GM12875 (cell line): ENCODE results near the gene WDR37.

Experiments used
- H3K4me3 ChIP-seq: one replicate; pipeline ENCODE4 v1.5.1; 2011; ENCODE audit warnings: low read depth, low read length, control low read depth
- CTCF ChIP-seq: IDR thresholded peaks from 2 replicates; pipeline ENCODE4 v1.5.1; 2011; ENCODE audit warnings: low read depth, mild to moderate bottlenecking, control low read depth, inconsistent platforms, low read length, moderate library complexity, borderline replicate concordance; ENCODE audit not compliant: insufficient read depth

WDR37 gene

GRCh38 chr10:1119027-1119426 is 62.8 kb downstream of the WDR37 start:
- no peak overlapping the region for H3K4me3 ChIP-seq
- no peak for TF ChIP-seq CTCF

- no peak for TF ChIP-seq CTCF
- no peak overlapping the region for H3K4me3 ChIP-seq
Observed at GRCh38 chr10:1119501-1119900, 63.3 kb downstream of the WDR37 start.

- no peak for TF ChIP-seq CTCF
- no peak overlapping the region for H3K4me3 ChIP-seq
Observed at GRCh38 chr10:1120306-1120705, 64.1 kb downstream of the WDR37 start.

- TF ChIP-seq CTCF, result no peak
- no peak overlapping the region for H3K4me3 ChIP-seq
Observed at GRCh38 chr10:1120801-1121211, 64.6 kb downstream of the WDR37 start.

GRCh38 chr10:1121271-1121970 is 65.2 kb downstream of the WDR37 start:
- no peak for TF ChIP-seq CTCF
- no peak overlapping the region for H3K4me3 ChIP-seq

GRCh38 chr10:1122349-1122748 is 66.2 kb downstream of the WDR37 start:
- TF ChIP-seq CTCF, result no peak
- no peak overlapping the region for H3K4me3 ChIP-seq

- no peak overlapping the region for H3K4me3 ChIP-seq
- no peak for TF ChIP-seq CTCF
Observed at GRCh38 chr10:1123198-1123597, 67.0 kb downstream of the WDR37 start.
